NCI-H1436 (cell line): ENCODE measurements around the gene RRP9.
"Not testable (repeated sequence)": the region's sequence is repeated elsewhere in the genome, so short reads cannot be mapped to it uniquely, and the experiment has no call there.

Experiments
- DNase-seq: peaks from one replicate; lab custom pipeline; 2025; lab: John Stamatoyannopoulos, UW

RRP9 gene

GRCh38 chr3:51904034-51904823 lies 37.5 kb downstream of the RRP9 start:
- no peak for DNase-seq

GRCh38 chr3:51902361-51902760 lies 39.3 kb downstream of the RRP9 start:
- DNase-seq, result not testable (repeated sequence)

- DNase-seq, result not testable (repeated sequence)
Measured at GRCh38 chr3:51900043-51900442, 41.7 kb downstream of the RRP9 start.

GRCh38 chr3:51897391-51897790 lies 44.3 kb downstream of the RRP9 start:
- no peak for DNase-seq

- no peak for DNase-seq
Measured at GRCh38 chr3:51896607-51897305, 44.9 kb downstream of the RRP9 start.

- DNase-seq, result no peak
Measured at GRCh38 chr3:51894939-51895338, 46.8 kb downstream of the RRP9 start.

GRCh38 chr3:51894391-51894790 lies 47.3 kb downstream of the RRP9 start:
- no peak for DNase-seq

- no peak for DNase-seq
Measured at GRCh38 chr3:51891242-51892039, 50.3 kb downstream of the RRP9 start.

- no peak for DNase-seq
Measured at GRCh38 chr3:51888463-51889105, 53.1 kb downstream of the RRP9 start.

GRCh38 chr3:51887620-51888019 lies 54.1 kb downstream of the RRP9 start:
- DNase-seq, result no peak

GRCh38 chr3:51886447-51886846 lies 55.3 kb downstream of the RRP9 start:
- DNase-seq, result no peak
